Panc1 (cell line): Measurements from ENCODE around the gene MAST4. TPM values are rescaled to one million over a fixed set of nuclear protein-coding genes. Genes with fewer than 3 reads are reported as not detected.

ENCODE experiments used
- ATAC-seq: fragments of 200-7000 bp; cut with Tn5 transposase; 2 replicates; pipeline ENCODE4 v1.9.1; 2020; ENCODE audit warnings: mild to moderate bottlenecking, moderate library complexity
- BruUV-seq: library from RNA; stranded (reverse); fragments of 400-500 nt; replicated peaks from 2 replicates; lab custom pipeline; 2021; lab: Mats Ljungman, UMichigan
- CTCF ChIA-PET: fragments of 300-600 bp; sonication (Branson Sonifier 250); formaldehyde crosslinking; loops from one replicate; lab custom pipeline; 2022; ENCODE audit warnings: antibody characterized with exemption; lab: Charles Lee
- POLR2A ChIA-PET: fragments of 300-600 bp; sonication (Branson Sonifier 250); formaldehyde crosslinking; loops from one replicate; lab custom pipeline; 2022; ENCODE audit warnings: antibody characterized with exemption; lab: Charles Lee
- DNase-seq: peaks from one replicate; pipeline ENCODE4 v3.0.0-alpha.2; 2010; ENCODE audit warnings: low read depth, low spot score
- H3K27ac ChIP-seq: 2 replicates; pipeline ENCODE4 v1.5.1; 2011; ENCODE audit warnings: mild to moderate bottlenecking, low read length, inconsistent platforms
- H3K27me3 ChIP-seq: fragments of 200-500 bp; sonication (Bioruptor generic); 2 replicates; pipeline ENCODE4 v1.6.0; 2014; ENCODE audit warnings: low read length, inconsistent platforms; ENCODE audit not compliant: control insufficient read depth, insufficient read depth
- H3K36me3 ChIP-seq: fragments of 200-500 bp; sonication (Bioruptor generic); 2 replicates; pipeline ENCODE4 v1.5.1; 2014; ENCODE audit warnings: inconsistent platforms, mild to moderate bottlenecking, low read length, moderate library complexity; ENCODE audit not compliant: control insufficient read depth, insufficient read depth
- H3K4me1 ChIP-seq: 2 replicates; pipeline ENCODE4 v1.5.1; 2011; ENCODE audit warnings: inconsistent platforms, mild to moderate bottlenecking, low read length, moderate library complexity; ENCODE audit not compliant: control insufficient read depth, insufficient read depth
- H3K4me3 ChIP-seq, 2 experiments: 2 replicates each; pipeline ENCODE4 v1.5.1; 2011 to 2012; ENCODE audit warnings: low read depth in 2 of 2, low read length in 2 of 2, mild to moderate bottlenecking in 2 of 2, inconsistent platforms in 1 of 2, moderate library complexity in 1 of 2
- H3K9me3 ChIP-seq: fragments of 200-500 bp; sonication (Bioruptor generic); 2 replicates; pipeline ENCODE4 v1.5.1; 2014; ENCODE audit warnings: low read depth, mild to moderate bottlenecking, inconsistent platforms, low read length, moderate library complexity; ENCODE audit not compliant: control insufficient read depth, insufficient read depth
- CTCF ChIP-seq: fragments of 450-650 bp; IDR thresholded peaks from 2 replicates; pipeline ENCODE4 v1.5.1; 2017; ENCODE audit warnings: mild to moderate bottlenecking
- POLR2AphosphoS5 ChIP-seq: IDR thresholded peaks from 2 replicates; pipeline ENCODE4 v1.6.1; 2012; ENCODE audit warnings: mild to moderate bottlenecking, low read depth, low read length, moderate library complexity
- REST ChIP-seq, 2 experiments: IDR thresholded peaks; 2 replicates each; pipeline ENCODE4 v1.6.1; 2011 to 2012; ENCODE audit warnings: low read depth in 2 of 2, control low read depth in 1 of 2, low read length in 1 of 2, mild to moderate bottlenecking in 1 of 2, moderate library complexity in 1 of 2; ENCODE audit not compliant: insufficient read depth in 1 of 2
- SIN3A ChIP-seq: IDR thresholded peaks from 2 replicates; pipeline ENCODE4 v1.6.1; 2012; ENCODE audit warnings: low read depth, mild to moderate bottlenecking, low read length, moderate library complexity, borderline replicate concordance; ENCODE audit not compliant: insufficient read depth
- TCF7L2 ChIP-seq: IDR thresholded peaks from 2 replicates; pipeline ENCODE4 v1.6.1; 2011; ENCODE audit warnings: mild to moderate bottlenecking, low read depth, low read length, inconsistent platforms
- in situ Hi-C: cut with HindIII; loops from 2 replicates; pipeline ENCODE4 v1.10.0; 2016; ENCODE audit warnings: low sequenced_read_pairs, low pct_unique_long_range_greater_than_20kb
- intact Hi-C: fragments of 100-400 bp; cut with micrococcal nuclease; formaldehyde crosslinking; loops from one replicate; pipeline ENCODE4 v1.10.0; 2022; ENCODE audit not compliant: unreplicated experiment
- total RNA-seq: library from RNA; stranded (reverse); gene quantifications from one replicate; pipeline ENCODE4 v1.2.1, GENCODE V29; 2021; ENCODE audit not compliant: unreplicated experiment

Gene MAST4
- total RNA-seq, 1 experiment from 2014 or later: 1.8 TPM

GRCh38 chr5:67204821-67205220 lies 608.6 kb downstream of the MAST4 start:
- Histone ChIP-seq H3K36me3 (no peaks in the 10 kb centered on the region), H3K9me3 (no peaks in the 10 kb centered on the region), H3K27me3 (no peaks in the 10 kb centered on the region), H3K4me1 (no peaks in the 10 kb centered on the region), H3K27ac (no peak overlapping the region), H3K4me3 (no peak overlapping the region)
- in situ Hi-C loops (no loop called here), intact Hi-C loops (loop anchor here (5.0 to 10.0 kb wide), 2 partner anchors 218 to 390 kb away; no protein-coding TSS in a partner anchor)
- DNase-seq: no peak
- no TSS peak for BruUV-seq
- ATAC-seq: no peak
- no peak for TF ChIP-seq TCF7L2
- no peak for TF ChIP-seq SIN3A
- TF ChIP-seq CTCF: no peak
- no peak for TF ChIP-seq REST (IDR thresholded peaks at IDR 0.05; ENCODE audit: insufficient read depth in 1 of 2, low read depth in 2 of 2, low read length in 1 of 2)
- TF ChIP-seq POLR2AphosphoS5: no peak
- ChIA-PET CTCF (no interaction called here), POLR2A (no interaction called here)

GRCh38 chr5:67205981-67206380 lies 609.8 kb downstream of the MAST4 start:
- Histone ChIP-seq H3K9me3 (no peaks in the 10 kb centered on the region), H3K36me3 (no peaks in the 10 kb centered on the region), H3K27me3 (no peaks in the 10 kb centered on the region), H3K4me1 (no peaks in the 10 kb centered on the region), H3K27ac (no peak overlapping the region), H3K4me3 (no peak overlapping the region)
- DNase-seq (no peak), ATAC-seq (no peak)
- intact Hi-C loops (loop anchor here (5.0 to 10.0 kb wide), 2 partner anchors 219 to 391 kb away; no protein-coding TSS in a partner anchor), in situ Hi-C loops (no loop called here)
- BruUV-seq: no TSS peak
- no peak for TF ChIP-seq TCF7L2
- no peak for TF ChIP-seq REST (IDR thresholded peaks at IDR 0.05; ENCODE audit: insufficient read depth in 1 of 2, low read depth in 2 of 2, low read length in 1 of 2)
- no peak for TF ChIP-seq SIN3A
- TF ChIP-seq CTCF: no peak
- TF ChIP-seq POLR2AphosphoS5: no peak
- CTCF ChIA-PET: no interaction called here
- POLR2A ChIA-PET: no interaction called here
